Stimulated activated CD8-positive, alpha-beta memory T cell treated with anti-CD3 and anti-CD28 coated beads, Interleukin-12 subunit alpha, Interleukin-12 subunit beta, amount 100 ng/mL, for 1 hour (primary cell): ENCODE data around the gene RAB40C.

Experiments
- DNase-seq: peaks from one replicate; pipeline ENCODE4 v3.0.0-alpha.2; 2020; ENCODE audit warnings: low read depth

The RAB40C gene

DNA sequence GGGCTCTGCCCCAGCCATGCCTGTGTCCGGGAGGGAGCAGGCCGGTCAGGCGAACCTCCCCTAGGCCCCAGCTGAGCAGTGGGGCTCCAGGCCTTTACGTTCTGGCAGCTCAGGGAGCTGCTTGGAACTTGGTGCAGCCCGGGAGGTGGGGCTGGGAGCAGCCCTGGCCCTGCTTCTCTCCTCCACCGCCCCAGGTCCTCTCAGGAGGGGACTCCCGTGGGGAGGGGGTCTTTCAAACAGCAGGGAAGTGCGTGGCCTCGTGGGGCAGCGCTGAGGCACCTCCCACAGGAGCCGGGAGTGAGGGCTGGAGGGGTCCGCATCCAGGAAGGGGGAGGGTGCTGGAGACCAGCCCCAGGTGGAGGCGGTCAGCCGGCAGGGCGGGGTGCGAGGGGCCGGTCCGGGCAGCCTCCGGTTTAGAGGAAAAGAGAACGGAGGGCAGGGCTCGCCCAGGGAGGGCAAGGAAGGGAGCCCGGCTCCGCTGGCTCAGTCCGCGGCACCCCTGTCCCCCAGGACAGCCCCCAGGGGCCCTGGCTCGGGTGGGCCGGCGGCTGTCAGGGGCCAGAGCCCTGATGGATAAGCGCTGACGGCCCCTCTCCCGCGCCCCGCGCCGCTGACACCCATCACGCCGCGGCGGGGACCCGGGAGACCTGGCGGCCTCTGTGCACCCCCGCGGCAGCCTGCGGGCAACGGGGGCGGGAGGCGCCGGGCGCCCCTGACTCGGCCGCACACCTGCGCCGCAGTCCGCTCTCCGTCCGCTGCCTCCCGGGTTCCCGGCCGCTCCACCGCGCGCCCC, 30.3 kb upstream of the RAB40C start:
- no peak for DNase-seq

DNA sequence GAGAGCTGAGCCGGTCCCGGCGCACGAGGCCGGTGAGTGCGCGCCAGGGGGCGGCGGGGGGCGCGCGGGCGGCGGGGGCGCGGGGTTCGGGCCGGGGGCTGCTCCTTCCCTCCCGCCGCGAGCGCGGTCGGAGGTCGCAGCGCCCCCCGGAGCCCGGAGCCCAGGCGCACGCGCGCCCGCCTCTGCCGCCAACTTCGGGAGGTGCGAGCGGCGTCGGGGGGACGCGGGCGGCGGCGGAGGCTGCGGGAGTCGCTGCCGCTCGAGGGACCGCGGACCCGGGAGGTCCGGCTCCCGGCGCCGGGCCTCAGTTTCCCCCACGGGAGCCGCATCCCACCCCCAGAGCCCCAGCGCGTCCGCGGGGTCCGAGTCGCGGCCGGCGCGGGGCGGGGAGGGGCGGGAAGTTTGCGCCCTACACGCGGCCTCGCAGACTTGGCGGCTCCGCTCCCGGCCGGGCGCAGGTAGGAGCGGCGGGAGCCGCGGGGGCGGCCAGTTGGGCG, 29.6 kb upstream of the RAB40C start, which contains the start of gene PRR35:
PRR35 (plus strand) TSS at position 191 of the 497 bp plus-strand sequence. CDS start 2,901 bp downstream, outside the sequence.
- no peak for DNase-seq

DNA sequence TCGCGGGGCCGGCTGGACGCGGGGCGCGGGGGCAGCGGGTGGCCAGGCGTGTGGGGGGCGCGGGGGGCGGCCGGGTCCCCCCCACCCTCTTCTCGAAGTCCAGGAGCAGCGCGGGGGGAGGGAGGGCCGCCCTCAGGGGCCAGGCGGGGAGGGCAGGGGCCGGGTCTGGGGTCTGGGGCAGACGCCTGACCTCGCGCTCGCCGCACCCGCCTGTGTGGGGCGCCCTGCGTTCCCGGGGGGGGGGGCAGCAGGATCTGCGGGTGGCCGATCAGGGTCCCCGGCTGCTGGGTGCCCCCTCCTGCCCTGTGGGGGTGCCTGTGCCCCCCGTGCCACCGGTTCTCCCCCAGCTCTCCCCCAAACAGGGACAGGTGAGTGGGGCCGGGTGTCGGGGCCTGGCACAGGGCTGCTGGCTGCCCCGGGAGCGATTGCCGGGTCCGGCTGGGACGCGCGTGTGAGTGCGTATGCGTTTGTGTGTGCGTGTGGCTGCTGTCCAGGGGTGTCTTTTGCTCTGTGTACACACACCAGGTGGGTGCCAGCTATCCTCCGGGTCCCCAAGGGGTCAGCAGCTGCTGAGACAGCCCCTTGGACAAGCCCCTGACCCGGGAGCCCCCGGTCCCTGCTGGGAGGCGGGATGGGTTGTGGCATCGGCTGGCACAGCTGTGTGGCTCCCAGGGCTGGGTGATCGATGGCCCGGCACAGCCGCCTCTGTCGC, 29.0 kb upstream of the RAB40C start:
- no peak for DNase-seq

DNA sequence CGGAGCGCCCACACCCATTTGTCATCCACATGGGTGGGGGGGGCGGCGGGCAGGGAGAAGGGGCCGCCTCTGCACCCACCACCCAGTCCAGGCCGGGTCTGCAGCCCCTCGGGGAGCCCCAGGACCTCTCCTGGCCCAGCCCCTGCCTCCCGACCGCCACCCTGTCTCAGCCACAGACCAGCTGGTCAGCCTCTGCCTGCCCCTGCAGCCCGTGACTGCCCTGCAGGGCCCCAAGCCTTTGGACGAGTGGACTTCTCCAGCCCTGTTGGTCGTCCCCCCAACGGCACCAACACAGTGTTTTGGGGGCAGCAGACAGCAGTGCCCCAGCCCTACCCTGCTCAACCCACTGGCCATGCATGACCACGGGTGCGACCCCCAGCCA, 28.5 kb upstream of the RAB40C start:
- DNase-seq = no peak

DNA sequence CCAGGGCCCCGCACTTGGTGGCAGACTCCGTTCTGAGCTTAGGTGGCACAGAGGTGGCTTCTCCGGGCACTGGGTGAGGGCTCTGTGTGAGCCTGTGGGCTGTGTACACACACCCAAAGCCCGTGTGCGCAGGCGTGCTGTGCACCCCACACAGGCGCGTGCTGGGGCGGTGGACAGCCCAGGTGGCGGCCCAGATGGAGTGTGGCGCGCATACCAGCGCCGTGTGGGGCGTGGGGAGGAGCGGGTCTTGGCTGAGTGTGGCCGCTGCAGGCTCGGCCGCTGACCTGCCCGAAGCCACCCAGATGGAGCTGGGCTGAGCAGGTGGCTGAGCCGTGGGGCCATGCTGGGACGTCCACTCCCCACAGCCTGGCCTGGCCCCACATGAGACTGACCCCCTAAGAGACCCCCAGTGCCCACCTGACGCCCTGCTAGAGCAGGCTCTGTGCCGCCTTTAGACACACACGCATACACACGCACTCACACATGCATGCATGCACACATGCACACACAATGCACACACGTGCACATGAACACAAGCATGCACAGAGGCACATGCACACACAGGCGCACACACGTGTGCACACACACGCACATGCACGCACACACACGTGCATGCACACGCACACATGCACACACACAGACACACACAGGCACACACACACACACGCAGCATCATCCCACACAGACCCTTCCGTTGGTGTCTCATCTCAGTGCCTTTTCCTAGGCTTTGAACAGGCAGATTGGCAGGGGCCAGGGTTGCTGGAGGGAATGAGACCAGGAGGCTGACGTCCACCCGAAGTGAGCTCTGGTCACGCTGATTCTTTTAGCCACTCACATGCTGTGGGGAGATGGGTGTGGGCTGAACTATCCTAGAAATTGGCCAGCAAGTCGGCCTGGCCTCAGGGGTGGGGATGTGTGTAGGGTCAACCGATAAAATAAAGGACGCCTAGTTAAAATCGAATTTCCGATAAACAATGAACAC, 27.6 kb upstream of the RAB40C start:
- DNase-seq = no peak

DNA sequence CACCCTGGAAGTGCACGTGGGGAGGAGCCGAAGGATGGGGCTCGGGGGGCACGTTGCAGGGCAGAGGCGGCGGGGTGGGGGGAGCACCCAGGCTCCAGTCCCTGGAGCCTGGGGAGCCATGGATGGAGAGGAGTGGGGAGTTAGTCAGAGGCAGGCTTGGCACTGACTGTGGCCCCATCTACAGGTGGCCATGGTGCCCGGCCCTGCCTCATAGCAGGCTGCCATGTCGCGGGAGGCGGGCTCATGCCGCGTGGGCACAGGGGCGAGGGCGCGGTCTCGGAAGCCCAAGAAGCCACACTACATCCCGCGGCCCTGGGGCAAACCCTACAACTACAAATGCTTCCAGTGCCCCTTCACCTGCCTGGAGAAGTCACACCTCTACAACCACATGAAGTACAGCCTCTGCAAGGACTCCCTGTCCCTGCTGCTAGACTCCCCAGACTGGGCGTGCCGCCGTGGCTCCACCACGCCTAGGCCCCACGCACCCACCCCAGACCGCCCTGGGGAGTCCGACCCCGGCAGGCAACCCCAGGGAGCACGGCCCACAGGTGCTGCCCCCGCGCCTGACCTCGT, 26.7 kb upstream of the RAB40C start:
- no peak for DNase-seq

DNA sequence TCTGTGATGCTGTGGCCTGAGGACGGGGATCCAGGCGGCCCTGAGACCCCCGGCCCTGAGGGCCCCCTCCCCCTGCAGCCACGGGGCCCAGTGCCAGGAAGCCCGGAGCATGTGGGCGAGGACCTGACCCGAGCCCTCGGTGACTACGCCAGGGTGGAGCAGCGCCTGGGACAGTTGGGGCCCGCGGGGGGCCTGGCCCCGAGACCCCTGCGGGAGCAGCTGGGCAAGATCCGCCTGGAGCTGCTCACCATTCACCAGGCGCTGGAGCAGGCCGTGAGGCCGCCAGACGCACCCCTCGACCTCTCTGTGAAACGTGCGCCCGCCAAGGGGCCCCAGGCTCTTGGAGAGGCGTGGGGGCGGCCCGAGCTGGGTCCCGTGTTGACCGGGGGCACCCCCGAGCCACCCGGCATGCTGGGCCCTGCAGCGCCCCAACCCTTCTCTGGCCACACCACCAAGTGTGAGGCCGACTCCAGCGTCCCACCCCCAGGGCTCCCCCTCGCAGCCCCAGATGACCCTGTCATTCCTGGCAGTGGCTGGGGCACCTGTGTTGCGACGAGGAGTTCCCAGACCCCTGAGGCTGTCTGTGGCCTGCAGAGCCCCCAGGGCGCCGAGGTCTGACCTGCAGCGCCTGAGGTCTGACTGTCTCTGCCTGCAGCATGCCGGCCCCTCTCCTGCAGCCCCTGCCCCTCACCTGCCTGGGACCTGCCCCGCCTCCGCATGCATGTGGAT, 25.0 kb upstream of the RAB40C start:
- DNase-seq = no peak

DNA sequence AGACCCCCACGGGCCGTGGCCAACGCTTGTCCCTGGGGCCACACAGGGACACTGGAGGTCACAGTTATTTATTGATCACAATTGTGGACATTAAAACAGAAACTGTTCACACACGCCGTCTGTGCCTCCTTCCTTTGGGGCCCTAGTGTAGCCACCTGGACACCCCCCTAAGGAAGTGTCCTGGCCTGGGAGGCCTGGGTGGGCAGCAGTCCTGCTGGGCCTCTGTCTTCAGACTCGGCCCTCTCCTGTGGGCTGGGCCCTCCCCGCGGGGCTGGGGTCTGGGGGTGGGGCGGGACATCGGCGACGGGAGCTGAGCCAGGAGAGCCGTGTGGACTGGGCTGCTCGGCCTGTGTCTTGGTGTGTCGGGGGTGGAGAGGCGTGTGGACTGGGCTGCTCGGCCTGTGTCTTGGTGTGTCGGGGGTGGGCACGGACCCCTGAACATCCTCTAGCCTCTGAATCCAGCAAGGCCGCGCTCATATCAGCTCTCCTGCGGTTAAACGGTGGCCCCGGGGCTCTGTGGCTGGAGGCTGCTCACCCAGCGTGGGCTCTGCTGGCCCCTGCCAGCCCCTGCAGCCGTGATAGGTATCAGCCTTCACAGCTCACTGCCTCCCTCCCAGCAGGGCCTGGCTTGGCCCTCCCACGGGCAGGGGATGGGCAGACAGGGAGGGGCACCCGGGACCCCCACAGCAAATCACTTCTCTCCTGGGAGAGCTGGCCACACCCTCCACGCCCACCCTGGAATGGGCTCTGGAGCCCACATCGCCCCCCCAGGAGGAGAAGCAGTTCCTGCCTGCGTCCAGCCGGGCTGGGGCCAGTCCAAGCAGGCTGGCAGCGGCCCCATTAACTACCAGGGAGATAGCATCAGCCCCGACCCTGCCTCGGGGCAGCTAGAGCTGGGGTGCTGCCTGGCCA, 24.2 kb upstream of the RAB40C start:
- no peak for DNase-seq

DNA sequence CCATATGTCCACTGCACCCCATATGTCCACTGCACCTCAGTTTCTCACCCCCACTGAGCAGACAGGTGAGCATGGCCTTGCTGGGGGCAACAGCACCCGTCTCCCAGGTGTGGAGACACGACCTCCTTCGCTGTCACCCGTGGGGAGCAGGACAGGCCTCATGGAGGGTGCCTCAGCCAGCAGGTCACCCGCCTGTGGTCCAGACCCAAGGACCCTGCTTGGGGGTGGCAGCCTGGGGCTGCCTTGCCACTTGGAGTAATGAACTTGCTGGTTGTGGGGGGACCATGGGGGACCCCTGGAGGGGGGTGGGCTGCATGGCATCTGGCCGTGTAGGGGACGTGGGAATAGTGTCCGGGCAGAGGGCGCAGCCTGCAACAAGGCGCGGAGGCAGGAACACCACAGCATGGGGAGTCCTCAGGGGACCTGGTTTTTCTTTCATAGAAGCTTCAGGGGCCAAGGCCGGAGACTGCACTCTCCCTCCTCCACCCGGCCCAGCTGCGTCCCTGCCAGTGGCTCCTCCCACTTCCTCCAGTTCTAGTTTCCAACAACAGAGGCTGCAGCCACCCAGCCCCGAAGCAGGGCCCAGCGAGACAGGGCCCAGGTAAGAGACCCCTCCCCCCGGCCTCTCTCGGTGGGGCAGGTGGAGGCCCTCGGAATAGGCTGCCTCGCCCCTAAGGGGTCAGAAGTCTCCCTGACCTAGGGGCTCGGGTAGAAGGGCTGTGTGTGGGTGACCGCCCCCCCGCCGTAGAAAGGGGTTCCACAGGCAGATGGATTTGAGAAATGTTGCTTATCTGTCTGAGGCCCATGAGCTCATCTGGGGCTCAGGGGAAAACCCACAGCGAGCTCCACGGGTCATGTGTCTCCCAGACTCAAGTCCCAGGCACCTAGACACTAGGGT, 23.1 kb upstream of the RAB40C start, which contains the start of gene NHLRC4:
NHLRC4 (plus strand) TSS at position 531 of the 898 bp plus-strand sequence. CDS start 1,043 bp downstream, outside the sequence.
- no peak for DNase-seq

DNA sequence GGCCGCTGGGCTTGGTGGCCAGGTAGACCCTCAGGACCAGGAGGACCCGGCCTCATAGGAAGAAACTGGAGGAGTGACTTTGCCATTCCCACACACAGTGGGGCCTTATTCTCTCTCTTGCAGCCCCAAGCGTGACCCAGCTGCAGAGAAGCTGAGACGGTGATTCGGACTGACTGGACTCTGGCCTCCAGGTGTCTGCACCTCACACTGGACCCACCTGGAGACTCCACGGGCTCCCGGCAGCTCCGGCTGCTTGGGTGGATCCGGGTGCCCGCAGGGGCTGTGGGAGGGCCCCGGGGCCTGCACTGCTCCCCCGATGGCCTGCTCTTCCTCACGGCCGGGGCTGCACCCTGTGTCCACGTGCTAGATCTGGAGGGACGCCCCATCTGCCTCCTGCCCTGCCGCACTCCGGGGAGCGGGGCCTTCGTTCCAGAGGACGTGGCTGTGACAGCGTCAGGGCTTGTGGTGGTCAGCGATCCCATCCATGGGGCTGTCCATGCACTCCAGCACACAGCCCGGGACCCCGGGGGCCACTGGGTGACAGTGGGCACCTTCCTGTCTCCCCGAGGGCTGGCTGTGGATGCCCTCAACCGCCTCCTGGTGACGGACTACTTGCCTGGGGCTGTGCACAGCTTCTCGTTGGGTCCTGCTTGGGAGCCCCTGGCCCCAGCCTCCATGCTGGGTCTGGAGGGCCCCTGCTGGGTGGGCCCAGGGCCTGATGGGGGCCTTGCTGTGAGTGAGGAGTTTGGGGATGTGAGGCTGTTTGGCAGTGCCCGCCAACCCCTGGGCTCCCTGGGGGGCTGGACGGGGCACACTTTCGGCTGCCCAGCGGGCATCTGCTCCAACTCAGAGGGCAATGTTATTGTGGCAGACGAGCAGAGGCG, 22.3 kb upstream of the RAB40C start:
- DNase-seq = no peak

DNA sequence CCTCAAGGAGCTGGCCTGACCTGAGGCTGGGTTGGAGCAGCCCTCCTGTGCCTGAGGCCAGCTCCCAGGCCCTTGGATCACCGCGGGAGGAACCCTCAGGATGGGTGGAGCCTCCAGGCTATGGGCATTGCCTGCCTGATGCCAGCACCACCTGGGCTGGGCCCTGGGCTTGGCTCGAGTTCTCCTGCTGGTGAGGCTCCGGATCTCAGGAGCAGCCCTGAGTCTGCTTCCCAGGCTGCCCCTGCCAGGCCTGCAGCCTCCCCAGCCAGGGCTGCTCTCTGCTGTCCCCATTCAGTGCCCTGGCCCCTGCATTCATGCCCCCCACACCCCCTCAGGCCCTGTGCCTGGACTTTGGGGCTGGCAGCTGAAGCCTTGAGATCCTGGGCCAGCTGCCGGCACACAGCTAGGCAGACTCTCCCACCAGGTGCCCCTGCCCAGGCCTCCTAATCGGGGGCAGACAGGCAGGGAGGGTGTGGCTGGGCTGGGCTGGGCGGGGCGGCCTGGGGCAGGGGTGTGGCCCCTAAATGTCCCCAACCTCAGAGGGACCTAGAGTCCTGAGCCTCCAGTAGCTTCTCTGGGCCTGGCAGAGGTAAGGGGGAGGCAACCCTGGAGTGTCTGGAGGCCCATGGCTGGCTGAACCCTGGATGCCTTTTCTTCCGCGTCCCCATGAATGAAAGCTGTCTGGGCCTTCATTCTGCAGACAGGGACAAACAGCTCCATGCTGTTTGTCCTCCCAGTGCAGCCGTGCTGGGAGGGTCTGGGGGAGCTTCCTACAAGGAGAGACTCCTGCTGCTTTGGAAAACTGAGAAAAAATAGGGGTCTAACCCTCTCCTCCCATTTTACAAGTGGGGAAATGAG, 21.2 kb upstream of the RAB40C start:
- DNase-seq = no peak

DNA sequence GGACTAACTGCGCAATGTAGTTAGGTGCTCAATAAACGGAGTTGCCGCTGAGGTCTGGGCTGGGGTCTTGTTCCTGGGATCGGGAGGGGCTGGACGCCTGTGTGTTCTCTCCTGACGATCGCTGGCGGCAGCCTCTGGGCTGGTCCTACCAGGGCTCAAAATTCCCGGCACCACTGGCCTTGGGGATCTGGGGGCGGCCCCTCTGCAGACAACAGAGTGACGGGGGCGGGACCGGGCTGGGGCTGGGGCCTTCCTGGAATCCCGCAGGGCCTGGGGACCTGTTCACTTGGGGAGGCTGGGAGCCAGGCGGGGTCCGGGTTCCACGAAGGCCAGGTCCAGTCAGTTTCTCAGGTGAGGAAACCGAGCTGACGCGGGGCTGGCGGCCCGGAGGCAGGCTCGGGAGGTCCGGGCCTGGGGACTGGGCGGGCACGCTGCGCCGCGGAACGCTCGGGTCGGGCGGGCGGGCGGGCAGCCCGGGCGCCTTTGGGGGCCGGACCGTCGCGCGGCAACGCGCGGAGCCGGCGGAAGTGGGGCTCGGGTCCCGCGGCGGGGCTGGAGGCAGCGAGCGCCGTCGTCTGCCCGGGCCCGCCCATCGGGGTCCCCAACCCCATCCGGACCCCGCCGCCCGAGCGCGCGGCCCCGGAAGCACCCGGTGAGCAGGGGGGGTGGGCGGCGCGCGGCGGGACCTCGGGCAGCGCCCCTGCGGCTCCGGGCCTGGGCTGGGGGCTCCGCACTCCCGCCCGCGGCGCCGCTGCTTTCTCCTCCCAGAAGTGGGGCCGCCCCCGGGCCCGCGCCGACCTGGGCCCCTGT, 20.2 kb upstream of the RAB40C start, which contains the start of gene PIGQ:
PIGQ (plus strand) TSS at position 524 of the 810 bp plus-strand sequence. CDS start 4,107 bp downstream, outside the sequence.
- no peak for DNase-seq

DNA sequence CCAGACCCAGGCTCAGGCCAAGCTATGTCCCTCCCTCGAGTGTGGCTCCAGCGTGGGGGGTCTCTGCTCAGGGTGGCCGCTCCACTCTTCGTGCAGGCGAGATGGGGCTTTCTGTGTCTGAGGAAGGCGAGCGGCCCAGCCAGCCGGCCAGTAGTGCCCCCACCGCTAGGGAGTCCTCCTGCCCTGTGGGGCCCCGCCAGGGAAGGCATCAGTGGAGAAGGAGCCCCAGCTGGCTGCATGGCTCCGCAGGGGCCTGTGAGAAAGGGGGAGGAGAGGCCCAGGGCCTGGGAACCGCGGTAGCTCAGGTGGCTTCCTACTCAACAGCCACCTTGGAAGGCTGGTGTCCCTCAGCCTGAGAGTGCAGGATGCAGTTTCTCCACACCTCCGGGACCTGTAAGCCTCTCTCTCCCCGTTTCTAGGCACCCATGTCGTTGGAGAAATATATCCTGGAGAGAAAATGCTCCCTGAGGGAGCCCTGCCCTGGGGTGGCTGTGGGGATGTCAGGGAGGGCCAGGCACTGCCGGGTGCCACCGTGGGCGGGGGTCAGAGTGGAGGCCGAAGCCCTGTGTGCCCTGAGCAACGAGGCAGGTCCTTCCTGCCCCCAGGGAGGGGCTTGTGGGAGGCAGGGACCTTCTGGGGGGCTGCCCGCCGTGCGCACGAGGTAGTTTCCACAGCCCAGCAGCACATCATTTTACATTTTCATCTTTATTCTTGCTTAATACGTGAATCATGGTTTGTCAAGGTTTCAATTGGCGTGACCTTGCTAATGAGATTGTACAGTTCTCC, 16.8 kb upstream of the RAB40C start:
- DNase-seq = no peak

DNA sequence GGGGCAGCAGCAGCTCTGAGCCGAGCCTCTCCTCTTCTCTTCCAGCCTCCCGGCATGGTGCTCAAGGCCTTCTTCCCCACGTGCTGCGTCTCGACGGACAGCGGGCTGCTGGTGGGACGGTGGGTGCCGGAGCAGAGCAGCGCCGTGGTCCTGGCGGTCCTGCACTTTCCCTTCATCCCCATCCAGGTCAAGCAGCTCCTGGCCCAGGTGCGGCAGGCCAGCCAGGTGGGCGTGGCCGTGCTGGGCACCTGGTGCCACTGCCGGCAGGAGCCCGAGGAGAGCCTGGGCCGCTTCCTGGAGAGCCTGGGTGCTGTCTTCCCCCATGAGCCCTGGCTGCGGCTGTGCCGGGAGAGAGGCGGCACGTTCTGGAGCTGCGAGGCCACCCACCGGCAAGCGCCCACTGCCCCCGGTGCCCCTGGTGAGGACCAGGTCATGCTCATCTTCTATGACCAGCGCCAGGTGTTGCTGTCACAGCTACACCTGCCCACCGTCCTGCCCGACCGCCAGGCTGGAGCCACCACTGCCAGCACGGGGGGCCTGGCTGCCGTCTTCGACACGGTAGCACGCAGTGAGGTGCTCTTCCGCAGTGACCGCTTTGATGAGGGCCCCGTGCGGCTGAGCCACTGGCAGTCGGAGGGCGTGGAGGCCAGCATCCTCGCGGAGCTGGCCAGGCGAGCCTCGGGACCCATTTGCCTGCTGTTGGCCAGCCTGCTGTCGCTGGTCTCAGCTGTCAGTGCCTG, 15.7 kb upstream of the RAB40C start:
- DNase-seq = no peak
